OCI-LY1 (cell line): Measurements from ENCODE around the gene AOAH.

Source experiments
- EZH2 ChIP-seq: fragments of 200-600 bp; sonication (generic), shearing (Covaris generic); IDR thresholded peaks from 2 replicates; pipeline ENCODE4 v1.8.0; 2017; ENCODE audit warnings: borderline replicate concordance, mixed run types, mild to moderate bottlenecking, antibody characterized with exemption, low read length, moderate library complexity, mixed read lengths
- TF ChIP-seq, protein P1 (sequence below): fragments of 200-600 bp; sonication (generic), shearing (Covaris generic); IDR thresholded peaks from 2 replicates; pipeline ENCODE4 v1.5.1; 2017; ENCODE audit warnings: mild to moderate bottlenecking, antibody characterized with exemption, low read length, moderate library complexity, mixed read lengths

DNA sequence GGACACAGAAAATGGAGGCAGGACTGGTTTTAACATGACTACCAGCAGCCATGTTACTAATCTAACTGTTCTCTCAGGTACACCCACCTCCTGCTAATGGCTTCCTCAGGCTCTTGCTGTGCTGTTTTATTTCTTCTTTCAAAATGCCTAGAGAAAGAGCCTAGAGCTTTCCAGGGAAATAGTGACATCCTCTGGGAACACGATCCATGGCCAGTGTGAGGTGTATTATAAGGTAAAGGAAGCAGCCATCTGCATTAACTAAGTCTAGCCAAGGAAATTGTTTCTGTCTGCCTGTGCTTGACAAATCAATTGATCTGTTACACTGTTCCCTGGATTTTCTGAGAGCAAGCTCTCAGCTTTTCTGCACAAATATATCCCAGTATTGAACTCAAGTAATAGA is 42.2 kb upstream of the AOAH start:
- TF ChIP-seq, protein P1, sequence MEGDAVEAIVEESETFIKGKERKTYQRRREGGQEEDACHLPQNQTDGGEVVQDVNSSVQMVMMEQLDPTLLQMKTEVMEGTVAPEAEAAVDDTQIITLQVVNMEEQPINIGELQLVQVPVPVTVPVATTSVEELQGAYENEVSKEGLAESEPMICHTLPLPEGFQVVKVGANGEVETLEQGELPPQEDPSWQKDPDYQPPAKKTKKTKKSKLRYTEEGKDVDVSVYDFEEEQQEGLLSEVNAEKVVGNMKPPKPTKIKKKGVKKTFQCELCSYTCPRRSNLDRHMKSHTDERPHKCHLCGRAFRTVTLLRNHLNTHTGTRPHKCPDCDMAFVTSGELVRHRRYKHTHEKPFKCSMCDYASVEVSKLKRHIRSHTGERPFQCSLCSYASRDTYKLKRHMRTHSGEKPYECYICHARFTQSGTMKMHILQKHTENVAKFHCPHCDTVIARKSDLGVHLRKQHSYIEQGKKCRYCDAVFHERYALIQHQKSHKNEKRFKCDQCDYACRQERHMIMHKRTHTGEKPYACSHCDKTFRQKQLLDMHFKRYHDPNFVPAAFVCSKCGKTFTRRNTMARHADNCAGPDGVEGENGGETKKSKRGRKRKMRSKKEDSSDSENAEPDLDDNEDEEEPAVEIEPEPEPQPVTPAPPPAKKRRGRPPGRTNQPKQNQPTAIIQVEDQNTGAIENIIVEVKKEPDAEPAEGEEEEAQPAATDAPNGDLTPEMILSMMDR: no peak
- TF ChIP-seq EZH2: no peak
